Nephron (organoid): Measurements from ENCODE around the gene IMPG1.

Experiments used
- H3K27ac Mint-ChIP-seq, 3 experiments: 2 replicates each; pipeline ENCODE4 v1.8.0; 2020; ENCODE audit warnings: mixed read lengths in 3 of 3, mild to moderate bottlenecking in 2 of 3, moderate library complexity in 1 of 3
- H3K27me3 Mint-ChIP-seq: 2 replicates; pipeline ENCODE4 v1.8.0; 2021; ENCODE audit warnings: low read depth, mild to moderate bottlenecking, moderate library complexity, mixed read lengths
- H3K36me3 Mint-ChIP-seq: 2 replicates; pipeline ENCODE4 v1.8.0; 2020; ENCODE audit warnings: low read depth, mixed read lengths
- H3K4me1 Mint-ChIP-seq: 2 replicates; pipeline ENCODE4 v1.8.0; 2020; ENCODE audit warnings: mixed read lengths
- H3K4me3 Mint-ChIP-seq, 3 experiments: 2 replicates each; pipeline ENCODE4 v1.8.0; 2020; ENCODE audit warnings: mild to moderate bottlenecking in 3 of 3, mixed read lengths in 3 of 3, moderate library complexity in 2 of 3
- H3K9me3 Mint-ChIP-seq: 2 replicates; pipeline ENCODE4 v1.8.0; 2020; ENCODE audit warnings: mixed read lengths
- TF ChIP-seq, protein P1 (sequence below), 3 experiments: fragments of 200-600 bp; sonication (generic); IDR thresholded peaks; one replicate each; pipeline ENCODE4 v1.5.0; 2021; ENCODE audit warnings: antibody characterized with exemption in 3 of 3; ENCODE audit not compliant: unreplicated experiment in 3 of 3

IMPG1 gene, protein sequence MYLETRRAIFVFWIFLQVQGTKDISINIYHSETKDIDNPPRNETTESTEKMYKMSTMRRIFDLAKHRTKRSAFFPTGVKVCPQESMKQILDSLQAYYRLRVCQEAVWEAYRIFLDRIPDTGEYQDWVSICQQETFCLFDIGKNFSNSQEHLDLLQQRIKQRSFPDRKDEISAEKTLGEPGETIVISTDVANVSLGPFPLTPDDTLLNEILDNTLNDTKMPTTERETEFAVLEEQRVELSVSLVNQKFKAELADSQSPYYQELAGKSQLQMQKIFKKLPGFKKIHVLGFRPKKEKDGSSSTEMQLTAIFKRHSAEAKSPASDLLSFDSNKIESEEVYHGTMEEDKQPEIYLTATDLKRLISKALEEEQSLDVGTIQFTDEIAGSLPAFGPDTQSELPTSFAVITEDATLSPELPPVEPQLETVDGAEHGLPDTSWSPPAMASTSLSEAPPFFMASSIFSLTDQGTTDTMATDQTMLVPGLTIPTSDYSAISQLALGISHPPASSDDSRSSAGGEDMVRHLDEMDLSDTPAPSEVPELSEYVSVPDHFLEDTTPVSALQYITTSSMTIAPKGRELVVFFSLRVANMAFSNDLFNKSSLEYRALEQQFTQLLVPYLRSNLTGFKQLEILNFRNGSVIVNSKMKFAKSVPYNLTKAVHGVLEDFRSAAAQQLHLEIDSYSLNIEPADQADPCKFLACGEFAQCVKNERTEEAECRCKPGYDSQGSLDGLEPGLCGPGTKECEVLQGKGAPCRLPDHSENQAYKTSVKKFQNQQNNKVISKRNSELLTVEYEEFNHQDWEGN

DNA sequence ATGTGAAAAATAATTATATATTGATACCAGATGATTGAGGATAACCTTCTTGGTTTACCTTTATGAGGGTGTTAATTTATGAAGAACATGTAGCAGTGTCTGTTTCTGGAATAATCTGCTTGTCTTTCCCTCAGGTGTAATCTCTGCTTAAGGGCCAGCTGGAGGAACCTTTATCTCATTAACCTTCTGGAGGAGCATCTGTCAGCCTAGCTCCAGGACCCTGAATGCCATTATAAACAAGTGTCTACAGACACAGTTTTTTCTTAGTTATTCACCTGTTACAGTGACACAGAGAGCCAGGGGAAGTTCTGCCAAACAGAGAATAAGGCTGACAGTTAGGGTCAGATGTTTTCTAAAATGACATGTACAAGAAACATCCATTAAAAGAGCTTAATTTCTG lies at the start of gene IMPG1:
IMPG1 (minus strand) TSS at position 101 of the 400 bp plus-strand sequence. CDS start 174 bp downstream, outside the sequence.
- H3K4me3 Mint-ChIP-seq = no peak within 1 kb of the TSS
- H3K4me1 Mint-ChIP-seq = no peaks in the 10 kb centered on the region
- TF ChIP-seq, protein P1, sequence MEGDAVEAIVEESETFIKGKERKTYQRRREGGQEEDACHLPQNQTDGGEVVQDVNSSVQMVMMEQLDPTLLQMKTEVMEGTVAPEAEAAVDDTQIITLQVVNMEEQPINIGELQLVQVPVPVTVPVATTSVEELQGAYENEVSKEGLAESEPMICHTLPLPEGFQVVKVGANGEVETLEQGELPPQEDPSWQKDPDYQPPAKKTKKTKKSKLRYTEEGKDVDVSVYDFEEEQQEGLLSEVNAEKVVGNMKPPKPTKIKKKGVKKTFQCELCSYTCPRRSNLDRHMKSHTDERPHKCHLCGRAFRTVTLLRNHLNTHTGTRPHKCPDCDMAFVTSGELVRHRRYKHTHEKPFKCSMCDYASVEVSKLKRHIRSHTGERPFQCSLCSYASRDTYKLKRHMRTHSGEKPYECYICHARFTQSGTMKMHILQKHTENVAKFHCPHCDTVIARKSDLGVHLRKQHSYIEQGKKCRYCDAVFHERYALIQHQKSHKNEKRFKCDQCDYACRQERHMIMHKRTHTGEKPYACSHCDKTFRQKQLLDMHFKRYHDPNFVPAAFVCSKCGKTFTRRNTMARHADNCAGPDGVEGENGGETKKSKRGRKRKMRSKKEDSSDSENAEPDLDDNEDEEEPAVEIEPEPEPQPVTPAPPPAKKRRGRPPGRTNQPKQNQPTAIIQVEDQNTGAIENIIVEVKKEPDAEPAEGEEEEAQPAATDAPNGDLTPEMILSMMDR (IDR thresholded peaks at IDR 0.05; ENCODE audit: unreplicated experiment in 3 of 3) = no peak
- H3K9me3 Mint-ChIP-seq = peaks cover 13% of the 10 kb centered on the region
- no peaks in the 10 kb centered on the region for H3K27me3 Mint-ChIP-seq
- H3K27ac Mint-ChIP-seq = no peak within 1 kb of the TSS
- H3K36me3 Mint-ChIP-seq = no peaks in the 10 kb centered on the region

DNA sequence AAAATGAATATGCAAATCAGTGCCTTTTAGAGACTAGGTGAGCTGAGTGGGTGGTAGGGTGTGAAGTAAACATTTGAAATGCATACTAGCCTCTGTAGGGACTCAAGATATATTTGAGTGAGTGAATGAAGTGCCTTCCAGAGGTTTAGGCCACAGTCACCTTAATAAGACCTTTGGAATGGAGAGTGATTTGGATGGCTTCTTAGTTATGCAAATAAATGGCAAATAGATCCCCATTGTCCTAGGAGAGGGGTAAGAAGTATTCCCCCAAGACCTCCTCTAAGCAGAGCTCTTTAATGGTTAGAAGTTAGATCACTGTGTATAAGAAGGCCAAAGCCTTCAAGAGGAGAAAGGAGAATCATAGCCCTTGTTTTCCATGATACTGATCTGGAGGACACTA lies 47.8 kb upstream of the IMPG1 start:
- TF ChIP-seq, protein P1 (IDR thresholded peaks at IDR 0.05; ENCODE audit: unreplicated experiment in 3 of 3) = no peak
- no peaks in the 10 kb centered on the region for H3K27me3 Mint-ChIP-seq
- H3K4me1 Mint-ChIP-seq = no peaks in the 10 kb centered on the region
- H3K27ac Mint-ChIP-seq = no peak overlapping the region
- H3K4me3 Mint-ChIP-seq = no peak overlapping the region
- peaks cover 14% of the 10 kb centered on the region for H3K9me3 Mint-ChIP-seq
- H3K36me3 Mint-ChIP-seq = no peaks in the 10 kb centered on the region

DNA sequence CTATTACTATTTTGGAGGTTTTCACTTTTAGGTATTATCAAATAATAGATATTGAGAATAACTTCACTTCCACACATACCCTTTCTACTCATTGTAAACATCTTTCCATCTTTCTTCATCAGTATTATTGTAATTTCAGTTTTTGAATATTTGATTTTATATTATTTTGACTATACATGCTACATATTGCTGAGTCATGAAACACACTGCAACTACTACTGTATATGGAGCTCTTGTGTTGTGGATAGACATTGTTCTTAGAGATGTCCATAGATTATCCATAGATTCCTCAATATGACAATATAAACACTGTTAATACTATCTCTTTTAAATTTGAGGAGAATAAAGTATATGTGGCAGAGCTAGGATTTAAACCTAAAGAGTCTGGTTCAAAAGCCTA lies 819 bp upstream of the IMPG1 start:
- Mint-ChIP-seq H3K9me3 (peaks cover 9% of the 10 kb centered on the region), H3K27ac (no peak overlapping the region), H3K36me3 (no peaks in the 10 kb centered on the region), H3K4me3 (no peak overlapping the region), H3K27me3 (no peaks in the 10 kb centered on the region), H3K4me1 (no peaks in the 10 kb centered on the region)
- TF ChIP-seq, protein P1 (IDR thresholded peaks at IDR 0.05; ENCODE audit: unreplicated experiment in 3 of 3) = no peak

DNA sequence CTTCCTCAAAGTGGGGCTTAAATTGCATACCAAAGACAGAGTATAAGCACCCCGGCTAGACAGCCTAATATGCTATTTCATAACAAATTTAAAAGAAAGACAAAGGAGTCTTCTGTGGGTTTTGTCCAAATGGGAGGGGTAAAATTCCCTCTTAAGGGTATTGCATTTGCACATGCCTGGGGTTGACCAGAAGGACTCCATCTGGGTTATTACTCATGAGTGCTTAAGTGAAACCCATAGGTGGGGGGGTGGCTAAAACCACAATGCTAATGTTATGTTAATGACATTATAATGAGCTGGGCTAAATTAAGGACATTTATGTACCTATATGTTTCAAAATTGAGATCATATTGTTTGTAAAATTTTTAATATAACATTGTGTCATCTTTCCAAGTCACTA lies 15.0 kb downstream of the IMPG1 start:
- Mint-ChIP-seq H3K27me3 (no peaks in the 10 kb centered on the region), H3K4me3 (no peak overlapping the region), H3K36me3 (no peaks in the 10 kb centered on the region), H3K27ac (no peak overlapping the region), H3K4me1 (no peaks in the 10 kb centered on the region), H3K9me3 (peaks cover 3% of the 10 kb centered on the region)
- TF ChIP-seq, protein P1 (IDR thresholded peaks at IDR 0.05; ENCODE audit: unreplicated experiment in 3 of 3) = no peak

DNA sequence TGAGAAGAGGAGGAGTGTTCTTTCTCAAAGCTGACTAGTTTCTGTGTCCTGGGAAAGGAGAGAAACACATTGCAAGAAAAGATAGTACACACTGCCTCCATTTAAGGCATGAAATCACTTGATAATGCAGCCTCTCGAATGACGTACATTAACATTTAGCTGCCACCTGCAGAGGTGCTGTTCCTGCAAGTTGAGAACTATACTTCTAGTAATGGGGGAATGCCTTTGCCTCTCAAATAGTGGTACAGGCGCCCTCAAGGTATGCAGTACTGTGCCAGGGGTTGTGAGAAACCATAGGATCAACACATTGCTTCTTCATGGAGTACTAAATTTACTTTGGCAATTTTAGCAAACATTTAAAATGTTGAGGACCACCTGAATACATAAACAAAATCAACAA lies 20.1 kb downstream of the IMPG1 start:
- Mint-ChIP-seq H3K27me3 (no peaks in the 10 kb centered on the region), H3K4me3 (no peak overlapping the region), H3K4me1 (no peaks in the 10 kb centered on the region), H3K36me3 (no peaks in the 10 kb centered on the region), H3K27ac (no peak overlapping the region), H3K9me3 (peaks cover 3% of the 10 kb centered on the region)
- TF ChIP-seq, protein P1 (IDR thresholded peaks at IDR 0.05; ENCODE audit: unreplicated experiment in 3 of 3) = no peak
